HS-5 (cell line): Measurements from ENCODE around the gene KDM4C.
"Not testable (repeated sequence)": the region's sequence is repeated elsewhere in the genome, so short reads cannot be mapped to it uniquely, and the experiment has no call there.

ENCODE experiments used
- DNase-seq: peaks from one replicate; pipeline ENCODE4 v3.0.0-alpha.2; 2012; ENCODE audit warnings: low read depth

The KDM4C gene

DNA sequence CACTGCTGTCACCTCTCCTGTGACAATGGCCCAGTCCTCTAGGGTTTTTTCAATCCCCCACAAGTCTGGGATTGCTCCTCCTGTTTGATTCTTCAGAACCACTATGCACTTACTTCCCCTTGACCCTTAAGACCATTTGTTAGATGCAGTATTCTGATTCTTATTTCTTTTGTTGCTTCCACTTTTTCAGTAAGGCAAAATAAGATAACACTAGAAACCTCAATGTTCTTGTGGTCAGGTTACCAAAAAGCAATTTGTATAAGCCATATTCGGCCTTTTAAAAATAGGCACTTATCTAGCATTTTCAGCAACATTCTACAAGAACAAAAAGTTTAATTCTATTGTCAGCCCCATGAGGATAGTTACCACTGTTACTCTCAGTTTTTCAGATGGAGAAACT lies 220.0 kb downstream of the KDM4C start:
- no peak for DNase-seq

DNA sequence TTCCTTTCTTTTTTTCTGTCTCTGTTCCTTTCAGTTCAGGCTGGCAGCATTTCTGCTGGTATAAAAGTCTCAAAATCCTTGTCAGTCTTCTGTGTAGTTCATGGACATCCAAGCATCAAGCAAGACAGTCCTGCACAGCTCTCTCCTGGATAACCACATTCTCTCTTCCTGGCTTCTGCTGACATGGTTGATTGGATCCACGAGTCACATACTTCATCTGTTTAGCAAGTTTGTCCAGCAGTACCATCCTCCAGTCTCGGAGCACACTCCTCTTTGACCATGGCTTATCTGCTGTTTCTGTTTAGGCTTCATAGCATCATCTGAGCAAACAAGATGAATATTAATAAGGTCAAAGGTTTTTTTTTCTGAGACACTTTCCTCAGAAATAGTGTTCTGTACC lies 220.8 kb downstream of the KDM4C start:
- no peak for DNase-seq

DNA sequence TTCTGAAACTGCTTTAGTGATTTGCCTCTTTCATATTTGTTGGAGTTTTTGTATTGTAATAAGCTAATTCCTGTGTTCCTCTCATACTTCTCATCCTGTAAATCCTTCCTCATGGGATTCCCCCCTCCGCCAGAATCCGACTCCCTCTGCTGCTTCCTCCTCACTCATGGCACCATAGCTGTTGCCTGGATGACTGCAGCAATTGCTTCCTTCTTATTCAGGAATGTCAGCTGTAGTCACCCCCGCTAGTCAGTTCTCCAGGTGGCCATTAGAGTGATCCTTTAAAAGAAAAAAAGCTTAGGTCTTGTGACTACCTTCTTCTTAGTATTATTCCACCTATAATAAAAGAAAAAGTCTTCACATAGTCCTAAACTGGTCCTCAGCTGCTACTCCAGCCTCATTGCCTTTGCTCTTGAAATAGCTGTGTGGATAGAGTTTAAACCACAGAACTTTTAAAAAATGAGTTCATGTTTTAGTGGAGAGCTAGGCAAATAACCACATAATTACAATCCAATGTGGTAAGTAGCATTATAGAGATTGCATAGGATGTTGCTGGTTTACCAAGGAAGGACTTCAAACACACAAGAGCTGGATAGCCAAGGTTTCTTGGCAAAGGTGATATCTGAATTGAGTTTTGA lies 227.3 kb downstream of the KDM4C start:
- no peak for DNase-seq

DNA sequence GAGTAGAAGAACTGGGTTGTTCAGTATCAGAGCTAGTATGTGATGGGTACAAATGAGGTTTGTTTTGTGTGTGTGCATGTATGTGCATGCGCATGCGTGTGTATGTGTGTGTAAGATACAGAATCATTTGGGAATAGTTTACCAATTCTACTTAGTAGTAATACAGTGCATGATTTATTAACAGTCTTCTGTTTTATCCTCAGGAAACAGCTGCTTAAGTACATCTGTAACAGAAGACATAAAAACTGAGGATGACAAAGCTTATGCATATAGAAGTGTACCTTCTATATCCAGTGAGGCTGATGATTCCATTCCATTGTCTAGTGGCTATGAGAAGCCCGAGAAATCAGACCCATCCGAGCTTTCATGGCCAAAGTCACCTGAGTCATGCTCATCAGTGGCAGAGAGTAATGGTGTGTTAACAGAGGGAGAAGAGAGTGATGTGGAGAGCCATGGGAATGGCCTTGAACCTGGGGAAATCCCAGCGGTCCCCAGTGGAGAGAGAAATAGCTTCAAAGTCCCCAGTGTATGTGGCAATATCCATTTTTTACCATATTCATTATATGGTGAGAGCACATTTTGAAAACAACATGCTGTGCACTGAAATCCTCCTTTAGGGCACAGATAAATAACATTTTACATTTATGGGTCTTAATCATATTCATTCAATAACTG lies 228.5 kb downstream of the KDM4C start:
- no peak for DNase-seq

DNA sequence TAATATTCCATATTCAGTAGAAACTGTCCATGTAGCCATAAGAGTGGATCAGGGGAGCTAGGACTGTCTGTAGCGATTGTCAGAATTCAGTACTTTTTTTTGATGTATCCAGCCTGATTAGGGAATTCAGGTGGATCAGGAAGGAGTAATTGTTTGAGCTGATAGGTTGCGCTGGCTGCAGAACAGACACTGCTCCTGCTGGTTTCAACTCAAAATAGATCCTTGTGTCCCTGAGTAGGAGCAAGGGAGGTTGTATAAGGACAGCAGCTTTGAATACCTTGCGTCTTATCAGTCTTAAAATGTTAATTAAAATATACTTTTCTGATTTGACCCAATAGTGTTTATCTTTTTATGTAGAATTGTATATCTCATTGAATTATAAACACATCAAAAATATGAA lies 229.6 kb downstream of the KDM4C start:
- DNase-seq: no peak

DNA sequence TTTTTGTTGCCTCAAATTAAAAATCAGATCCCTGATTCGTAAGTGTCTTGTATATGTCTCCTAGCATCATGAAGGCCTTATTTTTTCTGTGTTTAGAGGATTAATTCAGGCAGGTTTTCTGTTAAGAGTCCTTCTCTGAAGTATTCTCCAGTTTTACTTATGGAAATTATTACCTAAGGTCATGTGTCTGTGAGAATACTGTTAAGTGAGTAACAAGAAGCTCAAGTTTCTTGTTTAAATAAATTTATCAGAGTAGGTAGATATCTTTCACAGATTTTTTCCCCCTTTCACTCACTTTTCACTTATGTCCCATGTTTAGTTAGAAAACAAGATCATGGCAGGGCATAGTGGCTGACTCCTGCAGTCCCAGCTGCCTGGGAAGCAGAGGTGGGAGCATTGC lies 233.6 kb downstream of the KDM4C start:
- no peak for DNase-seq

DNA sequence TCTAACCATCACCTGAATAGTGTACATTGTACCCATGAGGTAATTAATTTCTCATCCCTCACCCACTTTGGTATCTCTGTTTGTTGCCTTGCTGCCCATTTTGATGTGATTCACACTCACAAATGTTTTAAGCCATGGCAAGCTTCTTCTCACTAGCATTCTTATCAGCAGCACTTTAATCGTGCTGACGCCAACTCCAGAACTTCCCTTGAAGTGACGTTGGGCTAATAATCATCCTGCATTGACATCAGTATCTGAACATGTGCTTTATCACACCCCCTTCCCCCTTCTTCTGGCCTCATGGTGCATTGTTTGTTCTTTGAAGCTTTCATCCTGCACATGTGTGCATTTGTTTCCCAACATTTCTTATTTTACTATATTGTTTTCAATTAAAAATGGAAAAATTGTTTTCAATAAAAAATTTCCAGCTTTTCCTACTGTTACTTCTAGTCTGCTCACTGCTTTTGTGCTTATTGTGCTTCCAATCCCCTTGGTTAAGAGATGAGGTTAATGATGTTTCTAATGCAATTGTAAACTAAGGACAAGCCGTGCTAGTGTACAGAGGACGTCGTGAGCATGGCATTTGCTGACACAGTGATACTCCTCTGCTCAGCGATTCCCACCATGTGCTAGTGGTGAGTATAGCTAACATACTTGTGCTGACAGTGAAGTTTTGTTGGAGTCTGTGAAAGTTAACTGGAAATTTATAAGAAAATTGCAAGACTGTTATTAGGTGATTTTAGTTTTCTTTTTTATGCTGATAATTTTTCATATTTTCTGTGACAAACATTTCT lies 238.5 kb downstream of the KDM4C start:
- DNase-seq: no peak

DNA sequence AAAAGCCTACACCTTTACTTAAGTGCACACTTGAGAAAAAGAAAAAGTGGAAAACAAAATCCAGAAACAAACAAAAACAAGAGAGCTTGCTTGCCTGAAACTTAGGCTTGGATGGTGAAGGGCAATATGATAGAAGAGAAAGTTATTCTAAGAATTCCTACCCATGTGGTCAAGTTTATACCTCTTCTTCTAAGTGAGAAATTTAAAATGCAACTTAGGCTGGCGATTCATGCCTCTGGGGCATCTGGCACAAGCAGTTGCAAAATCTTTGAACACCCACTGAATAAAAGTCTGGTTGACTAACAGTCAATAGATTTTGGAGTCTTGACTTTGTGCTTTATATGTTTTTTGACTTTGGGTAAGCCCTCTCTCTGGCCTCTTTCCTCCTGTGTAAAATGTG lies 239.6 kb downstream of the KDM4C start:
- DNase-seq: no peak

DNA sequence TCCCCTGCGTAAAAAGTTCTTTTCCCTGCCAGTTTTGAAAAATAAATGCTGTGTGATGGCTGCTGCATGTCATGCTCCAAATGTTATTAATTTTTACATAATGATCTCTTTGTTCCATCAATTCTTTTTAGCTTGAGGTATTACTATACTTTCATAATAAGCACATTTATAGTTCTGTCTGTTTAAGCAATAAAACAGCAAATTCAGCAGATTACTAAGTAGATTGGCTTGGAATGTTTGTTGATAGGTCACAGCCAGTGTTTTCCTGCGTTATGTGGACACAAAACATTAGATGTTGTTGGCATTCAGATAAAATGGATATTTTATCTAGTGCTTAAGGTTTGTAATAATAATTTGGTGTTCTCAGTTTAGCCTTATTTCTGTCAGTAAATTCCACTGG lies 242.0 kb downstream of the KDM4C start:
- no peak for DNase-seq

DNA sequence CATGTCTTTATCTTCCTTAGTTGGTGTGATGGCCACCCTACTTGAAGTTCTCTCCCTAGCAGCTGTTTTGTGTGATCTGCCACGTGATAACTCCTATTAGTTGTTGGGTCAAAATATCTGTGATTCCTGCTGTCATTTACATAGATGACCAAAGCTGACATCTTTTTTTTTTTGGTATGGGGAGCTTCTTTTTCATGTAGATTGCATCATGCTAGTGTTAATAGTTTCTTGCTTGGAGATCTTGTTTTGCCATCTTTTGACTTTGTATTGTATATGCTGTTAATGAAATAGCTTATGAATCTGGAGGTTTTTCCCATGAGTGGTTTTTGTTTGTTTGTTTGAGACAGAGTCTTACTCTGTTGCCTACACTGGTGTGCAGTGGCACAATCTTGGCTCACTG lies 243.8 kb downstream of the KDM4C start:
- DNase-seq: no peak

DNA sequence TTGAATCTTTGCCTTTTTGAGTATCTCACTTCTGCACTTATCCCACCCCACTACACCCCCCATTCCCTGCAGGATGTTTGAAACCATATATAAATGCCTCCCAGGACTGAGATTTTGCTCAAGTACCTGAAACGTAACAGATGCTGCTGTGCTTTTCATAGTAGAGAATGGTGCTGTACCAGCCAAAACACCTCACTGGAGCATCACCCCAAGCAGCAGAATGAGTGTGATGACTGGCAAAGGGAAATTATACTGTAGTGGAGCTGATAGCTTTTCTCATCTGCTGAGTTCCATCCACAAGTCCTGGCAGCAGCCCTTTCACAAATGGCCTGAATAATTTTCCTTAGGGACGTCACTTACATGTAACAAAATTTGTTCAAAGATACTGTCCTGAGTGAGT lies 246.1 kb downstream of the KDM4C start:
- DNase-seq: no peak

DNA sequence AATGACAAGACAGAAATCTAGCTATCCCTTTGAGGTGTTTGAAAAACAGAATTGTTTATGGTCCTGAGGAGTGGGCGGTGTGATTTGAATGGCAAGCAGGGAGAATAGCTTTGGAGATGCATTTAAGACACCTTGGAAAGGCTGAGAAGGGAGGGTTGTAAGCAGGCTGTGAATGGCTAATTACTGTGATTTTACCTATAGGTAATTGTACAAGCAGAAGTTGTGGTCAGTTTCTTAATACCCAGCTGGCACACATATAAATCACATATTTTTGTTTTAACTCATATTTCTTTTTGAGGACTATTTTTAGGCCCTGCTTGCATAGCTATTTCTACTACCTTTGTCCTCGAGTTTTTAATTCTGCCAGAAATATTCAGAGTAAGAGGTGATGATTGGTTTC lies 248.6 kb downstream of the KDM4C start:
- no peak for DNase-seq

DNA sequence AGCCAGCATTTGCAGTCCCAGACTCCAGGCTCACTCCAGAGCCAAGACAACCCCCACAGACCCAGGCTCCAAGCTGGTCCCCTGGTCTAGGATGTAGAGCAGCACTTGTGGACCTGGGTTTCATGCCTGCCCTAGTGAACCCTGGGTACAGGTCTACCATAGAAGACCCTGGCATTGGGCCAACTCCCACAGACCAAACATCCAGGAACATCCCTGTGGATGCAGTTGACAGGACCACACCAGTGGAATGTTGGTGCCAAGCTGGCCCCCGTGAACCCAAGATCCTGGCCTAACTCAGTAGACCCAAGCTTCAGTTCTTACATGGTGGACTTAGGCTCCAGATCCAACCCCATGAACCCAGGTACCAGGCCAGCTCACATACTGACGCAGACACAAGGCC lies 250.6 kb downstream of the KDM4C start:
- no peak for DNase-seq

DNA sequence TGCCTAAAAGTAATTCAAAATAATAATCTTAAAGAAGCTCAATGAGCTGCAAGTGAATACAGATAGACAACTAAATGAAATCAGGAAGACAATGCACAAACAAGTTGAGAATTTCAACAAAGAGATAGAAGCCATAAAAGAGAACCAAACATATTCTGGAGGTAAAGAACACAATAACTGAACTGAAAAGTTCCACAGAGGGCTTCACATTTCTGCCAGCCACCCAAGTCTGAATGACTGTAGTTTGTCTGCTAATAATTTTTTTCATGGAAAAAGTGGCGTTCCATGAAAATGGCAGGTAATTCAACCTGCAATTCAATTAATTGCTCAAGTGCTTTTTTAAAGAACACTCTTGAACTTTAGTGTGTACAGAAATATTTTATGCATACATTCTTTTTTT lies 251.3 kb downstream of the KDM4C start:
- no peak for DNase-seq

DNA sequence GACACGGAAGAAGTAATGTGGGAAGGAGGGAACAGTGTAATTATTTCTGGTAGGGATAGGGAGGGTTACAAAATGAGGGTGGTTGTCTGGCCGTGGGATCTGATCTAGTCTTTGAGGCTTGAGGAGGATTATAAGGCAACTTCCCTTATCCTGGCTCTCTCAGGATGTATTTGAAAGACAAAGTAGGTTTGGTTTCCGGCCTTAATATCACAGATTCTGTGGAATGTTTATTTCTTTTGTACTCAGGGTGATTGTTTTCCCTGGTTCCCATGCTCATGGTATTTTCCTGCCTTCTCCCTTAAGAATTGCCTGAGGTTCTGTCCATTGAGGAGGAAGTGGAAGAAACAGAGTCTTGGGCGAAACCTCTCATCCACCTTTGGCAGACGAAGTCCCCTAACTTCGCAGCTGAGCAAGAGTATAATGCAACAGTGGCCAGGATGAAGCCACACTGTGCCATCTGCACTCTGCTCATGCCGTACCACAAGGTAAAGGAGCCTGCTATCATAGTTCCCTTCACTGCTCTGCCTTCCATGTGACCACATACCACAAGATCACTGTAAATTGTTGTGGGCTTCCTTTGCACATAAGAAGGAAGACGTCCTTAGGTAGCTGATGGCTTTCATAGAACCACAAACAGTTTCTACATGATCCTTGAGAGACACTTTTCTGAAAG lies 253.8 kb downstream of the KDM4C start:
- DNase-seq: no peak

DNA sequence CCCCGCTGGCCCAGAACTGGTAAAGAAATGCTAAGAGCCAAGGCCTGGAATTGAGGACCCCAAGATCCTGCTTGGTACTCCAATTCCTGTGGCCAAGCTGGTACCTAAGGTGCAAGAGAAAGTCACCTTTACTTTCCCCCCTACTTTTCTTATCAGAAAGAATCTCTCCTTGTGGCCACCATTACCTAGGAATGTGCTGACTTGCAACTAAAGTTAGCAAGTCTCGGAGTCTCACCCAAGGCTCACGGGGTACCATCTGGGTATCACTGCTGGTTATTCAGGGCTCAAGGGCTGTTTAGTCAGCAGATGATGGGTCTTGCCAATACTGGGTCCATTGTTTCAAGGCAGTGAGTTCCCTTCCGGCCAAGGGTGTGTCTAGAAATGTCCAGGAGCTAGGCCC lies 270.2 kb downstream of the KDM4C start:
- DNase-seq: no peak

DNA sequence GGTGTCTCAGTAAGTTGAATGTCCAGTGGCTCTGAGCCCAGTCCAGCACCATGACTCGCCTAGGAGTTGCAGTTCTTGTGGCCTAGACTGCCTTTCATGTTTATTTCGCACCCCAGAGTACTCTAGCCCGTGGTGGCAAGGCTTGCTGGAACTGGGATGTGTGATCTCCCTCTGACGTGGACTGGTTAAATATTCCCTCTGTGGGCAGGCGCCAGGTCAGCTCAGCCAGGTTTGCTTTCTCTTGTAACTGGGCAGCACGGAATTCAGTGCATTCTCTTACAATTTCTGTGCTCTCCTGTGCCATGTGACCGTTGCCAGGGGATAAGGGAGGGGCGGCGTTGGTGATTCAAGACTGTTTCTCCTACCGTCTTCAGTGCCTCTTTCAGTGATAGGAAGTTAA lies 270.8 kb downstream of the KDM4C start:
- DNase-seq: no peak

DNA sequence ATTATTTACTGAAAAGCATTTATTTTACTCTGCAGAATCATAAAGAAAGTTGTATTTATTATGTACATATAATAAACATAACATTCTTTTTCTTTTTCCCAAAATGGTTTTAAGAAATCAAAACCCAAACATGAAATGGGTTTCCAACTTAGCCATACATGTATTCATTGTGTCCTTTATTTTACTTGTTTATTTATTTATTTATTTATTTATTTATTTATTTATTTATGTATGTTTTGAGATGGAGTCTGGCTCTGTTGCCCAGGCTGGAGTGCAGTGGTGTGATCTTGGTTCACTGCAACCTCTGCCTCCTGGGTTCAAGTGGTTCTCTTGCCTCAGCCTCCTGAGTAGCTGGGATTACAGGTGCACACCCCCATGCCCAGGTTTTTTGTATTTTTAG lies 273.2 kb downstream of the KDM4C start:
- DNase-seq: not testable (repeated sequence)

DNA sequence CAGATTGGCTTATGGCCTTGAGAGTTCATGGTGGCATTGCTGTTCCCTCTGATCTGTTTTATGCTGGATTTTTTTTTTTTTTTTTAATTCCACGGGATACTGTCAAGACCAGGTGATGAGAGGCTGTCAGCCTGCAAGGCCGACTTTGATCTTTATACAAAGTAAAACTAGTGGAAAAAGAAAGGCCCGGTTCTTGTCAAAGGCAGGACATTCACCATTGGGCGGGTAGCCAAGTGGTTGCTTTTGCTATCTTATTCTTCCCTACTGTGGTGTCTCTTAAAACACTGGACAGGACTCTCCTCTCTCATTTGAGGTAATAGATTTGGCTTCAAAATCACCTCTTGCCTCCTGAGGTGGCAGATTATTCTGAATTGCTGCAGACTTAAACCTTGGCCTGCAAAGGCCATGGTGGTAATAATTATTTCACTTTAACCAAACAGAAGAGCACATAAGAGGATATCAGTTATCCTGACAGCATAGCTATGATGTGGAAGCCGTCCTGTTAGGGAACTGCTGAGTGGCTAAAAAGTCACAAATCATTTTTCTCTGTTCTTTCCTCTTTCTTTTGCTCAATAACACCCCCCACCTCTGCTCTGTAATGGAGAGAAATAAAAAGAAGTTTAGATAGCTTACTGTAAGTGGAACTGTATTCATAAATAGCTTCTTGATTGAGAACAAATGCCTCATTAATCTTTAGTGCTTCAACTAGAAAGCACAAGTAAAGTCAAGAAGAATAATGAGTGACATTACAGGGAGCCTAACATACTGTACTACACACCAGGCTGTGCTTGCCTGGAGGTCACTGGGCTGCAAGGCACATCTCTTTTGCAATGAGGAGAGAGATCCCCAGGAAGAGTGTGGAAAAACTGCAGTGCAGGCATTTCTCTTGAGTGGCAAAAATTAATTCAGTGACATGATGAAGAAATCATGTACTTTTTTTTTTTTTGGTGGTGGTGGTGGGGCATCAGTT lies 275.6 kb downstream of the KDM4C start:
- no peak for DNase-seq

DNA sequence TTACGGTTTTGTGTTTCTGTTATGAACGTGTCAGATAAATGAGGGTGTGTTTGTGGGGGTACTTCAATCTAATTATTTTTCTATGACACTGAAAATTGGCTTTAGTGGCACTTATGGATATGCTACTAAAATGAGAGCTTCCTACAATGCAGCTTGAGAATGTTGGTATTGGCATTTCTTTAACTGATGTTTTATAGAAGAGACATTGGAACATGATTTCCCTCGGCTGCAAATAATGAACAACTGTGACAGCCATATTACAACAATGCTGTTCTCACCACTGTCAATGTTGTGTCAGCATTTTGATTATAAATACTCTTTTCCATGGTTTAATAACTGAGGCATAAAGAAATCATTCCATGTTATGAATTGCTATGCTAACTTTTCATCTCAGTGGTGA lies 279.4 kb downstream of the KDM4C start:
- no peak for DNase-seq

DNA sequence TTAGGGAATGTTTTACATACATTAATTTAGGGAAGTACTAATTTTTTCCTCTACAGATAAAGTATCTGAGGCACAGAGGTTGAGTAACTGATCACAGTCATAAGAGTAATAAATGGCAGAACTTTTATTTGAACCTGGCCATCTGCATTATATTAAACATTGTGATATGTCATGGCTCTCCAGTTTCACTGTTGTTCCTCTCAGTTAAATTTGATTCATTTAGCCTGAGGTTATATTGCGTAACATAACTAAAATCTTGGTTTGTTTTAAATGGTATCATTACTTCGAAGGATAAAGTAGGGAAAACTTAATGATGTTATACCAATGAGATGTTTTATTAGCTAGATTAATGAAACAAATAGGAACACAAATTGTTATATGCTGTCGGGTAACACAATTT lies 284.4 kb downstream of the KDM4C start:
- no peak for DNase-seq

DNA sequence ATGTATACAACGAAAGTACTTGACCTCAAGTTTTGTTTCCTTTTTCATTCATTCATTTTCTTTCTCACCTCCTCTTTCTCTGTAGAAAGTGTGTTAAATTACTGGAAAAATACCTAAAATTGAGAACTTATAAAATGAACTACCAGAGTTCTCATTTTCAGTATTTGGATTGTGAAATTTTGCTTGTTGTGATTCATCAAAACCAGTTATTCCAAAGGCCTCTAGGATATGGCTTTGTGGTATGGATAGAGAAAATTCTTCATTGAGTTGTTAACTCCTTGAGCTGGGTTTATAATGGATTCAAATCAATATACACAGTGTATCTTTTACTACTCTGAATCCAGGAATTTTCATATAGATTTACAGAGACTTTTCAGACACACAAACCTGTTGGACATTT lies 287.6 kb downstream of the KDM4C start:
- no peak for DNase-seq
